NCI-H187 (cell line): ENCODE measurements around the gene CPSF2.
"Not testable (repeated sequence)": the region's sequence is repeated elsewhere in the genome, so short reads cannot be mapped to it uniquely, and the experiment has no call there.

Experiments used
- DNase-seq, 2 experiments: peaks; one replicate each; lab custom pipeline; 2025; lab: John Stamatoyannopoulos, UW

CPSF2 gene

GRCh38 chr14:92154283-92154942 is 32.6 kb downstream of the CPSF2 start:
- DNase-seq, result no peak

GRCh38 chr14:92160619-92161018 is 38.9 kb downstream of the CPSF2 start:
- no peak for DNase-seq

GRCh38 chr14:92161521-92161920 is 39.8 kb downstream of the CPSF2 start:
- DNase-seq, result no peak

- DNase-seq, result no peak
These were observed 43.2 kb downstream of the CPSF2 start for GRCh38 chr14:92164958-92165357.

- DNase-seq, result no peak
These were observed 51.9 kb downstream of the CPSF2 start for GRCh38 chr14:92173668-92174067.

GRCh38 chr14:92175811-92176210 is 54.0 kb downstream of the CPSF2 start:
- no peak for DNase-seq

GRCh38 chr14:92176476-92176875 is 54.7 kb downstream of the CPSF2 start:
- no peak for DNase-seq

- not testable (repeated sequence) for DNase-seq
These were observed 57.4 kb downstream of the CPSF2 start for GRCh38 chr14:92179178-92179577.

GRCh38 chr14:92185559-92185958 is 63.8 kb downstream of the CPSF2 start:
- DNase-seq, result no peak

- DNase-seq, result not testable (repeated sequence)
These were observed 65.8 kb downstream of the CPSF2 start for GRCh38 chr14:92187616-92188015.

GRCh38 chr14:92190768-92191167 is 69.0 kb downstream of the CPSF2 start:
- no peak for DNase-seq

- DNase-seq, result no peak
These were observed 77.0 kb downstream of the CPSF2 start for GRCh38 chr14:92198804-92199203.

- no peak for DNase-seq
These were observed 78.0 kb downstream of the CPSF2 start for GRCh38 chr14:92199763-92200162.

- no peak for DNase-seq
These were observed 81.3 kb downstream of the CPSF2 start for GRCh38 chr14:92203116-92203515.

GRCh38 chr14:92204792-92205191 is 83.0 kb downstream of the CPSF2 start:
- no peak for DNase-seq

- no peak for DNase-seq
These were observed 85.5 kb downstream of the CPSF2 start for GRCh38 chr14:92207012-92207927.

- DNase-seq, result no peak
These were observed 86.1 kb downstream of the CPSF2 start for GRCh38 chr14:92207928-92208265.

GRCh38 chr14:92209141-92209540 is 87.4 kb downstream of the CPSF2 start:
- no peak for DNase-seq

- not testable (repeated sequence) for DNase-seq
These were observed 91.4 kb downstream of the CPSF2 start for GRCh38 chr14:92213125-92213524.

- DNase-seq, result no peak
These were observed 93.8 kb downstream of the CPSF2 start for GRCh38 chr14:92215579-92215978.

GRCh38 chr14:92217936-92218335 is 96.2 kb downstream of the CPSF2 start:
- DNase-seq, result no peak
